ENCODE measurements around the gene IPO9.

The IPO9 gene

DNA sequence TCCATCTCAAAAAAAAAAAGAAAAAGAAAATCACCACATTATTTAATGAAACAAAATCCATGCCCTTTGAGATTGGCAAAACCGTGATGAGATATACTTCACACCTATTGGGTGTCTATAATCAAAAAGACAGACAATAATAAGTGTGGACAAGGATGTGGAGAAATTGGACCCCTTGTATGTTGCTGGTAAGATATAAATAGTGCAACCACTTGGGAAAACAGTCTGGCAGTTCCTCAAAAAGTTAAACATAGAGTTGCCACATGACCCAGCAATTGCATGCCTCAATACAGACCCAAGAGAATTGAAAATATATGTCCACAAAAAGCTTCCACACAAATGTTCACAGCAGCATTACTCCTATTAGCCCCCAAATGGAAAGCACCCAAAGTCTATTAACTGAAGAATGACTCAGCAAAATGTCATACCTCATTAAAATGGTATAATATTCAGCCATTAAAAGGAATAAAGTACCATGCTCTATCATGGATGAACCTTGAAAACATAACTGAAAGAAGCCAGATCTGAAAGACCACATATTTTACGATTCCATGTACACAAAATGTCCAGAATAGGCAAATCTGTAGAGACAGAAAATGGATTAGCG, 93.1 kb downstream of the IPO9 start:
- no peaks in the 10 kb centered on the region for H3K27me3 ChIP-seq (ENCODE audit: control insufficient read depth, insufficient read depth, low read length)
- no peaks in the 10 kb centered on the region for H3K9me3 ChIP-seq (ENCODE audit: control insufficient read depth, insufficient read depth, low read length)
- H3K4me1 ChIP-seq (ENCODE audit: control insufficient read depth, insufficient read depth, low read length) = no peaks in the 10 kb centered on the region
- no peaks in the 10 kb centered on the region for H3K36me3 ChIP-seq (ENCODE audit: control insufficient read depth, insufficient read depth, low read length)
- H3K4me3 ChIP-seq (ENCODE audit: low read depth, low read length) = no peak overlapping the region
- H3K9ac ChIP-seq (ENCODE audit: low read depth, low read length) = no peak overlapping the region

DNA sequence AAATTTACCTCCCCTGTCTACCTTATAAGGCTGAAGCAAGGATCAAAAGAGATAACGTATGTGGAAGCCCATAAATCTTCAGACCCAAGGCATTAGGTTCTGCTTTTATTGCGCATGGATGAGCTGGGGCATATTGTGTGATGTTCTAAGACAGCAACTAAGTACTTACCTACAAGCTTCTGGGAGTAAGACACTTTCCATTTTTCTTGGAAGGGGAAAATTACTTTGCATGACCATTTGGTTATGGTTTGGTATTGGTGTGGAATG, 96.3 kb downstream of the IPO9 start:
- Histone ChIP-seq H3K4me3 (ENCODE audit: low read depth, low read length) (no peak overlapping the region), H3K9ac (ENCODE audit: low read depth, low read length) (no peak overlapping the region), H3K4me1 (ENCODE audit: control insufficient read depth, insufficient read depth, low read length) (no peaks in the 10 kb centered on the region), H3K36me3 (ENCODE audit: control insufficient read depth, insufficient read depth, low read length) (no peaks in the 10 kb centered on the region), H3K9me3 (ENCODE audit: control insufficient read depth, insufficient read depth, low read length) (no peaks in the 10 kb centered on the region), H3K27me3 (ENCODE audit: control insufficient read depth, insufficient read depth, low read length) (no peaks in the 10 kb centered on the region)

GRCh38 chr1:201925981-201926645, 97.2 kb downstream of the IPO9 start:
- no peaks in the 10 kb centered on the region for H3K4me1 ChIP-seq (ENCODE audit: control insufficient read depth, insufficient read depth, low read length)
- no peaks in the 10 kb centered on the region for H3K27me3 ChIP-seq (ENCODE audit: control insufficient read depth, insufficient read depth, low read length)
- H3K4me3 ChIP-seq (ENCODE audit: low read depth, low read length) = no peak overlapping the region
- no peaks in the 10 kb centered on the region for H3K36me3 ChIP-seq (ENCODE audit: control insufficient read depth, insufficient read depth, low read length)
- no peak overlapping the region for H3K9ac ChIP-seq (ENCODE audit: low read depth, low read length)
- no peaks in the 10 kb centered on the region for H3K9me3 ChIP-seq (ENCODE audit: control insufficient read depth, insufficient read depth, low read length)

- H3K4me3 ChIP-seq (ENCODE audit: low read depth, low read length) = no peak overlapping the region
- no peaks in the 10 kb centered on the region for H3K36me3 ChIP-seq (ENCODE audit: control insufficient read depth, insufficient read depth, low read length)
- no peaks in the 10 kb centered on the region for H3K9me3 ChIP-seq (ENCODE audit: control insufficient read depth, insufficient read depth, low read length)
- no peaks in the 10 kb centered on the region for H3K27me3 ChIP-seq (ENCODE audit: control insufficient read depth, insufficient read depth, low read length)
- H3K9ac ChIP-seq (ENCODE audit: low read depth, low read length) = no peak overlapping the region
- H3K4me1 ChIP-seq (ENCODE audit: control insufficient read depth, insufficient read depth, low read length) = no peaks in the 10 kb centered on the region
Measured at GRCh38 chr1:201928266-201928665, 99.3 kb downstream of the IPO9 start.

DNA sequence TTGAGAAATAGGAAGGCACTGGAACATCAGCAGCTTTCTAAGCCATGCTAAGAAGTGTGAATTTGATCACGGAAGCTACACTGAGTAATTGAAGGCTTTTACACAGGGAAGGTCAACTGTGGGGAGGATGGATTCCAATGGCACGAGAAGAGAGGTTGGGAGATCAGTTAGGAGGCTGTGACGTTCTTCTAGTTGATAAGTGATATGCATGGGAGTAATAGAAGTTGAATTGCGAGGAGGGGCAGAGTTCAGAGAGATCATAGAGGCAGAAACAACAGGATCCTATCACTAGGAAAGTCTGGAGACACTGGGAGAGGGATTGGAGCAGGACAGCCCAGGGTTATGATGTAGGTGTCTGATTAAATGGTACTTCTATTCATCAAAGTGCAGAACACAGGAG, 101.2 kb downstream of the IPO9 start:
- H3K4me1 ChIP-seq (ENCODE audit: control insufficient read depth, insufficient read depth, low read length) = no peaks in the 10 kb centered on the region
- no peaks in the 10 kb centered on the region for H3K27me3 ChIP-seq (ENCODE audit: control insufficient read depth, insufficient read depth, low read length)
- H3K9me3 ChIP-seq (ENCODE audit: control insufficient read depth, insufficient read depth, low read length) = no peaks in the 10 kb centered on the region
- no peak overlapping the region for H3K9ac ChIP-seq (ENCODE audit: low read depth, low read length)
- H3K4me3 ChIP-seq (ENCODE audit: low read depth, low read length) = no peak overlapping the region
- H3K36me3 ChIP-seq (ENCODE audit: control insufficient read depth, insufficient read depth, low read length) = no peaks in the 10 kb centered on the region

- Histone ChIP-seq H3K36me3 (ENCODE audit: control insufficient read depth, insufficient read depth, low read length) (no peaks in the 10 kb centered on the region), H3K9me3 (ENCODE audit: control insufficient read depth, insufficient read depth, low read length) (no peaks in the 10 kb centered on the region), H3K4me1 (ENCODE audit: control insufficient read depth, insufficient read depth, low read length) (no peaks in the 10 kb centered on the region), H3K27me3 (ENCODE audit: control insufficient read depth, insufficient read depth, low read length) (no peaks in the 10 kb centered on the region), H3K4me3 (ENCODE audit: low read depth, low read length) (no peak overlapping the region), H3K9ac (ENCODE audit: low read depth, low read length) (no peak overlapping the region)
Measured at GRCh38 chr1:201930803-201931202, 101.8 kb downstream of the IPO9 start.
